ENCODE results near the gene MDC1.

DNA sequence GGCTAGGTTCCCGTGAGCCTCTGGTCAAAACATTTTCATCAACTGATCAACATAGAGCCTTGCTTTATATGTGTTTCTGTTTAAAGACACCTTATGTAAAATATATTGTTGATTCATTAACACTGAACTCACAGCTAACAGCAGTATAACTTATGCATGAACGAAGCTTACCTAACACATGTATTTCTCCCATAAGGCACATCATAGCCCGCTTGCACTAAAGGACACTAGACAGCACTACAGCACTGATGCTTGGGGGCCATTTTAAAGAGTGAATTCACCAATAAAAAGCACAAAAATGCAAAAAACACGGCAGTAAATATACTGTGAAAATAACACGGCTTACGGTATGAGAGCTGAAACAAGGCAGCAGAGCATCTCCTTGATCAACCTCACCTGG, 21.5 kb upstream of the MDC1 start:
- TF ChIP-seq POLR2A (IDR thresholded peaks at IDR 0.05; ENCODE audit: low read depth, low read length) (no peak), CTCF (IDR thresholded peaks at IDR 0.05; ENCODE audit: extremely low read depth in 1 of 2, insufficient read depth in 1 of 2, low read depth in 1 of 2, low read length in 2 of 2) (no peak), POLR2AphosphoS5 (IDR thresholded peaks at IDR 0.05; ENCODE audit: insufficient read depth, low read depth, low read length) (no peak), JUN (IDR thresholded peaks at IDR 0.05; ENCODE audit: borderline replicate concordance, insufficient read depth, insufficient read length, low read depth) (no peak)

Data from endothelial cell of umbilical vein (primary cell).